GM12878 (cell line): ENCODE measurements around the gene PDGFB. TPM values are rescaled to one million over a fixed set of nuclear protein-coding genes. Genes with fewer than 3 reads are reported as not detected.
A peak's percentile ranks its signal among the peaks of the same experiment; 100 is the strongest.

Experiments used
- ASH2L ChIP-seq: fragments of 300-600, 200-600 bp; sonication (generic); IDR thresholded peaks from 2 replicates; pipeline ENCODE4 v1.6.1; 2017; ENCODE audit warnings: low read depth, mild to moderate bottlenecking, borderline replicate concordance
- CHD2 ChIP-seq: IDR thresholded peaks from 2 replicates; pipeline ENCODE4 v1.6.1; 2011; ENCODE audit warnings: low read depth, low read length, improper control_type of control experiment, borderline replicate concordance
- CREB1 ChIP-seq: IDR thresholded peaks from 2 replicates; pipeline ENCODE4 v1.6.1; 2012; ENCODE audit warnings: low read depth, mild to moderate bottlenecking, inconsistent platforms
- DPF2 ChIP-seq: fragments of 450-650 bp; IDR thresholded peaks from 2 replicates; pipeline ENCODE4 v1.6.1; 2017; ENCODE audit warnings: mild to moderate bottlenecking
- EP300 ChIP-seq, 2 experiments: fragments of 150-350 bp in 1 of 2; IDR thresholded peaks; 2 replicates each; pipeline ENCODE4 v1.6.1; 2011 to 2012; ENCODE audit warnings: low read depth in 2 of 2, low read length in 2 of 2, borderline replicate concordance in 1 of 2, improper control_type of control experiment in 1 of 2, inconsistent platforms in 1 of 2; ENCODE audit not compliant: control insufficient read depth in 1 of 2
- HCFC1 ChIP-seq: fragments of 150-350 bp; IDR thresholded peaks from 2 replicates; pipeline ENCODE4 v1.6.1; 2014; ENCODE audit warnings: low read length
- HSF1 ChIP-seq: fragments of 150-350 bp; IDR thresholded peaks from 2 replicates; pipeline ENCODE4 v1.6.1; 2014; ENCODE audit warnings: mild to moderate bottlenecking, low read depth, low read length
- IKZF1 ChIP-seq: fragments of 450-650 bp; conservative IDR thresholded peaks from 2 replicates; pipeline ENCODE4 v1.6.1; 2017; ENCODE audit warnings: antibody characterized with exemption, mild to moderate bottlenecking
- MAX ChIP-seq: IDR thresholded peaks from 2 replicates; pipeline ENCODE4 v1.6.1; 2012; ENCODE audit warnings: low read depth, low read length, improper control_type of control experiment
- MEF2B ChIP-seq: fragments of 450-650 bp; IDR thresholded peaks from 2 replicates; pipeline ENCODE4 v1.6.1; 2018; ENCODE audit warnings: mild to moderate bottlenecking, moderate library complexity; ENCODE audit not compliant: partially characterized antibody, poor library complexity, severe bottlenecking
- NRF1 ChIP-seq: conservative IDR thresholded peaks from 2 replicates; pipeline ENCODE4 v1.6.1; 2011; ENCODE audit warnings: mild to moderate bottlenecking, low read depth, low read length, improper control_type of control experiment
- RAD21 ChIP-seq: IDR thresholded peaks from 2 replicates; pipeline ENCODE4 v1.6.1; 2011; ENCODE audit warnings: mild to moderate bottlenecking, low read depth, low read length, moderate library complexity; ENCODE audit not compliant: insufficient read depth
- RELA ChIP-seq: fragments of 450-650 bp; IDR thresholded peaks from 2 replicates; pipeline ENCODE4 v1.8.0; 2014; ENCODE audit warnings: borderline replicate concordance; ENCODE audit not compliant: partially characterized antibody
- RUNX3 ChIP-seq: IDR thresholded peaks from 2 replicates; pipeline ENCODE4 v1.6.1; 2012; ENCODE audit warnings: low read length, inconsistent platforms
- SIN3A ChIP-seq: IDR thresholded peaks from 2 replicates; pipeline ENCODE4 v1.6.1; 2012; ENCODE audit warnings: low read depth, low read length, improper control_type of control experiment
- SMAD5 ChIP-seq: IDR thresholded peaks from 2 replicates; pipeline ENCODE4 v1.6.1; 2016; ENCODE audit warnings: antibody characterized with exemption, low read depth
- TAF1 ChIP-seq: IDR thresholded peaks from 2 replicates; pipeline ENCODE4 v1.6.1; 2011; ENCODE audit warnings: mild to moderate bottlenecking, low read depth, low read length, borderline replicate concordance
- TBL1XR1 ChIP-seq: IDR thresholded peaks from 2 replicates; pipeline ENCODE4 v1.6.1; 2012; ENCODE audit warnings: low read depth, low read length, improper control_type of control experiment
- WRNIP1 ChIP-seq: IDR thresholded peaks from 2 replicates; pipeline ENCODE4 v1.6.1; 2011; ENCODE audit warnings: low read depth, low read length, improper control_type of control experiment, borderline replicate concordance
- ZBTB11 ChIP-seq: fragments of 450-650 bp; formaldehyde crosslinking; IDR thresholded peaks from 2 replicates; pipeline ENCODE4 v1.5.0; 2022; ENCODE audit warnings: mild to moderate bottlenecking, missing genetic modification characterization
- polyA plus RNA-seq, 11 experiments: library from polyadenylated mRNA; depleted of rRNA in 4 of 11; unstranded in 6 of 11; stranded (reverse) in 5 of 11; fragments of >200 nt; fragmentation: Nextera tagmentation in 4 of 11; fragmentation: Illumina TruSeq in 1 of 11; extraction: Ambion mirVana in 4 of 11; extraction: Trizol in 1 of 11; gene quantifications; 1 replicate in 1 of 11; 2 replicates in 10 of 11; pipeline versions ENCODE4 v1.2.1 to v1.2.3, GENCODE V29; 2011 to 2016; ENCODE audit warnings: inconsistent platforms in 2 of 11, missing spikeins in 2 of 11, low read depth in 1 of 11
- total RNA-seq, 4 experiments: library from RNA; depleted of rRNA in 3 of 4; stranded (reverse); fragments of >200 nt in 3 of 4; fragmentation: Illumina TruSeq in 1 of 4; extraction: Trizol in 1 of 4; gene quantifications; 2 replicates each; pipeline versions ENCODE4 v1.2.1 to v1.2.3, GENCODE V29; 2013 to 2021
- TF ChIP-seq, protein P1 (sequence below): IDR thresholded peaks from 2 replicates; pipeline ENCODE4 v1.6.1; 2011; ENCODE audit warnings: borderline replicate concordance, low read depth, mild to moderate bottlenecking, moderate library complexity, low read length; ENCODE audit not compliant: insufficient read depth, poor library complexity, severe bottlenecking
- TF ChIP-seq, protein P2 (sequence below), 3 experiments: IDR thresholded peaks in 2 of 3; conservative IDR thresholded peaks in 1 of 3; 2 replicates each; pipeline ENCODE4 v1.5.1; 2011; ENCODE audit warnings: low read depth in 3 of 3, low read length in 3 of 3, mild to moderate bottlenecking in 3 of 3, control low read depth in 2 of 3, moderate library complexity in 2 of 3, inconsistent platforms in 1 of 3, mixed read lengths in 1 of 3; ENCODE audit not compliant: control insufficient read depth in 2 of 3, insufficient read depth in 1 of 3; ENCODE audit errors: extremely low read depth in 1 of 3

The PDGFB gene
- total and polyA plus RNA-seq, 10 of the 15 experiments (the other 5 are each of a cell fraction or from before 2014, with no cell fraction given), result 0.13 to 1.1 (median 0.56) TPM; not detected in 1

DNA sequence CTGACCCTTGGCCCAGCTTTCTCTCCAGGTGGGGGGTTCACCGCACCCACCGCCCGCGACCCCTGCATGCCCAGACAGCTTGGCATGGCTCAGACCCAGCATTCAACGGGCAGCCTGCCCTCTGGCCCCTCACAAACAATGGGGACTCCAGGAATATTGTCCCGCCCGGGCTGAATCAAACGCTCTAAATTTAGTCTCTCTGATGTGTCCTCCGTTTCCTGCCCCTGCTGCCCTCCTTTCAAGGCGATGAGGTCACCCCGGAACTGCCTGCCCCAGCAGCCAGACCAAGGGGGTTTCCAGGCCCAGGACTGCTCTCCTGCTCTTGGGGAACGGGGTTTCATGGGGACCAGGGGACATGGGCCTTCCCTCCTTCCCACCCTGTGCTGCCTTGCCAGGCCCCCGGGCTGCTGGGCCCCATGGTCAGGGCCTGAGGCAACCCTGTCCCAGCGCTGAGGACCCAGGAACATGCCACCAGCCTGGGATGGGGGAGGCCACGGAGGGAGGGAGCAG lies 10.1 kb upstream of the PDGFB start (continued):
- TF ChIP-seq ZBTB11, result no peak
- TF ChIP-seq RAD21, result no peak
- TF ChIP-seq IKZF1, result peak; percentile 65
- no peak; the same call in 1 of the 2 replicates for TF ChIP-seq MAX
- no peak for TF ChIP-seq SMAD5
- peak; percentile 75 for TF ChIP-seq DPF2
- TF ChIP-seq RUNX3, result no peak
- 0 out of 2 replicates have a peak, but pooled peaks have one; percentile 39 for TF ChIP-seq CHD2
- TF ChIP-seq MEF2B, result peak; percentile 19
- TF ChIP-seq CREB1, result no peak
- no peak for TF ChIP-seq TAF1
- TF ChIP-seq HSF1, result no peak
- TF ChIP-seq, protein P1, sequence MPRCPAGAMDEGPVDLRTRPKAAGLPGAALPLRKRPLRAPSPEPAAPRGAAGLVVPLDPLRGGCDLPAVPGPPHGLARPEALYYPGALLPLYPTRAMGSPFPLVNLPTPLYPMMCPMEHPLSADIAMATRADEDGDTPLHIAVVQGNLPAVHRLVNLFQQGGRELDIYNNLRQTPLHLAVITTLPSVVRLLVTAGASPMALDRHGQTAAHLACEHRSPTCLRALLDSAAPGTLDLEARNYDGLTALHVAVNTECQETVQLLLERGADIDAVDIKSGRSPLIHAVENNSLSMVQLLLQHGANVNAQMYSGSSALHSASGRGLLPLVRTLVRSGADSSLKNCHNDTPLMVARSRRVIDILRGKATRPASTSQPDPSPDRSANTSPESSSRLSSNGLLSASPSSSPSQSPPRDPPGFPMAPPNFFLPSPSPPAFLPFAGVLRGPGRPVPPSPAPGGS, result no peak
- no peak for TF ChIP-seq ASH2L
- TF ChIP-seq TBL1XR1, result no peak
- TF ChIP-seq EP300 (IDR thresholded peaks at IDR 0.05; ENCODE audit: borderline replicate concordance in 1 of 2, control insufficient read depth in 1 of 2, low read depth in 2 of 2, low read length in 2 of 2), result 0 out of 4 replicates have a peak, but pooled peaks of 1 of the 2 experiments have one; percentile 21
- no peak for TF ChIP-seq WRNIP1
- peak; percentile 93 for TF ChIP-seq RELA
- TF ChIP-seq NRF1, result 0 out of 2 replicates have a peak, but pooled peaks have one; percentile 1
- TF ChIP-seq HCFC1, result no peak
- no peak for TF ChIP-seq SIN3A
- TF ChIP-seq, protein P2, sequence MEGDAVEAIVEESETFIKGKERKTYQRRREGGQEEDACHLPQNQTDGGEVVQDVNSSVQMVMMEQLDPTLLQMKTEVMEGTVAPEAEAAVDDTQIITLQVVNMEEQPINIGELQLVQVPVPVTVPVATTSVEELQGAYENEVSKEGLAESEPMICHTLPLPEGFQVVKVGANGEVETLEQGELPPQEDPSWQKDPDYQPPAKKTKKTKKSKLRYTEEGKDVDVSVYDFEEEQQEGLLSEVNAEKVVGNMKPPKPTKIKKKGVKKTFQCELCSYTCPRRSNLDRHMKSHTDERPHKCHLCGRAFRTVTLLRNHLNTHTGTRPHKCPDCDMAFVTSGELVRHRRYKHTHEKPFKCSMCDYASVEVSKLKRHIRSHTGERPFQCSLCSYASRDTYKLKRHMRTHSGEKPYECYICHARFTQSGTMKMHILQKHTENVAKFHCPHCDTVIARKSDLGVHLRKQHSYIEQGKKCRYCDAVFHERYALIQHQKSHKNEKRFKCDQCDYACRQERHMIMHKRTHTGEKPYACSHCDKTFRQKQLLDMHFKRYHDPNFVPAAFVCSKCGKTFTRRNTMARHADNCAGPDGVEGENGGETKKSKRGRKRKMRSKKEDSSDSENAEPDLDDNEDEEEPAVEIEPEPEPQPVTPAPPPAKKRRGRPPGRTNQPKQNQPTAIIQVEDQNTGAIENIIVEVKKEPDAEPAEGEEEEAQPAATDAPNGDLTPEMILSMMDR (IDR thresholded peaks at IDR 0.05 in 2 of 3, conservative IDR thresholded peaks at IDR 0.05 in 1 of 3; ENCODE audit: control insufficient read depth in 2 of 3, extremely low read depth in 1 of 3, insufficient read depth in 1 of 3, low read depth in 3 of 3, low read length in 3 of 3), result no peak
